ENCODE data around the gene GLDN.

DNA sequence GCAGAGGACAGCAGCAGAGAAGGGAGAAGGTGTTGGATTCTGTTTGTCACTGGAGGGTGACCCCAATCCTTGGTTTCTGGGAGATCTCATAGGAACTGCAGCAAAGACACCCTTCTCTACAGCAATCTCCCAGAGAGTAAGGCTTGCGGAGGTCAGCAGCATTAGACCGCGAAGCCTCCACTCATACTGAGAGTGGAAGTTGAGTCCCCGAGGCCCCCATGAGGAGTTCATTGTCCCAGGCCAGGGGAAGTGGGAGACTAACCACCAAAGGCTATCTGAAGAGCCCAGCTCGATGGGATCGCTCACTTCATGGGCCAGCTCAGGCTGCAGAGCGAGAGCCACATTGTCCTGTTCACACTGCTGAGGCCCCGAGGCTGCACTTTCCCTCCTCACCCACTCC is 44.6 kb downstream of the GLDN start:
- TF ChIP-seq, protein P1, sequence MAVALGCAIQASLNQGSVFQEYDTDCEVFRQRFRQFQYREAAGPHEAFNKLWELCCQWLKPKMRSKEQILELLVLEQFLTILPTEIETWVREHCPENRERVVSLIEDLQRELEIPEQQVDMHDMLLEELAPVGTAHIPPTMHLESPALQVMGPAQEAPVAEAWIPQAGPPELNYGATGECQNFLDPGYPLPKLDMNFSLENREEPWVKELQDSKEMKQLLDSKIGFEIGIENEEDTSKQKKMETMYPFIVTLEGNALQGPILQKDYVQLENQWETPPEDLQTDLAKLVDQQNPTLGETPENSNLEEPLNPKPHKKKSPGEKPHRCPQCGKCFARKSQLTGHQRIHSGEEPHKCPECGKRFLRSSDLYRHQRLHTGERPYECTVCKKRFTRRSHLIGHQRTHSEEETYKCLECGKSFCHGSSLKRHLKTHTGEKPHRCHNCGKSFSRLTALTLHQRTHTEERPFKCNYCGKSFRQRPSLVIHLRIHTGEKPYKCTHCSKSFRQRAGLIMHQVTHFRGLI (tag by site-specific recombination; IDR thresholded peaks at IDR 0.05) = no peak
- TF ChIP-seq ZNF174 (tag by site-specific recombination; IDR thresholded peaks at IDR 0.05) (no peak), CTCF (tag by site-specific recombination; IDR thresholded peaks at IDR 0.05) (no peak), KLF8 (tag by site-specific recombination; IDR thresholded peaks at IDR 0.05) (no peak), KLF9 (tag by site-specific recombination; IDR thresholded peaks at IDR 0.05; ENCODE audit: low read depth) (no peak), YY1 (tag by site-specific recombination; IDR thresholded peaks at IDR 0.05) (no peak)
- TF ChIP-seq, protein P2, sequence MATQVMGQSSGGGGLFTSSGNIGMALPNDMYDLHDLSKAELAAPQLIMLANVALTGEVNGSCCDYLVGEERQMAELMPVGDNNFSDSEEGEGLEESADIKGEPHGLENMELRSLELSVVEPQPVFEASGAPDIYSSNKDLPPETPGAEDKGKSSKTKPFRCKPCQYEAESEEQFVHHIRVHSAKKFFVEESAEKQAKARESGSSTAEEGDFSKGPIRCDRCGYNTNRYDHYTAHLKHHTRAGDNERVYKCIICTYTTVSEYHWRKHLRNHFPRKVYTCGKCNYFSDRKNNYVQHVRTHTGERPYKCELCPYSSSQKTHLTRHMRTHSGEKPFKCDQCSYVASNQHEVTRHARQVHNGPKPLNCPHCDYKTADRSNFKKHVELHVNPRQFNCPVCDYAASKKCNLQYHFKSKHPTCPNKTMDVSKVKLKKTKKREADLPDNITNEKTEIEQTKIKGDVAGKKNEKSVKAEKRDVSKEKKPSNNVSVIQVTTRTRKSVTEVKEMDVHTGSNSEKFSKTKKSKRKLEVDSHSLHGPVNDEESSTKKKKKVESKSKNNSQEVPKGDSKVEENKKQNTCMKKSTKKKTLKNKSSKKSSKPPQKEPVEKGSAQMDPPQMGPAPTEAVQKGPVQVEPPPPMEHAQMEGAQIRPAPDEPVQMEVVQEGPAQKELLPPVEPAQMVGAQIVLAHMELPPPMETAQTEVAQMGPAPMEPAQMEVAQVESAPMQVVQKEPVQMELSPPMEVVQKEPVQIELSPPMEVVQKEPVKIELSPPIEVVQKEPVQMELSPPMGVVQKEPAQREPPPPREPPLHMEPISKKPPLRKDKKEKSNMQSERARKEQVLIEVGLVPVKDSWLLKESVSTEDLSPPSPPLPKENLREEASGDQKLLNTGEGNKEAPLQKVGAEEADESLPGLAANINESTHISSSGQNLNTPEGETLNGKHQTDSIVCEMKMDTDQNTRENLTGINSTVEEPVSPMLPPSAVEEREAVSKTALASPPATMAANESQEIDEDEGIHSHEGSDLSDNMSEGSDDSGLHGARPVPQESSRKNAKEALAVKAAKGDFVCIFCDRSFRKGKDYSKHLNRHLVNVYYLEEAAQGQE (tag by site-specific recombination; IDR thresholded peaks at IDR 0.05) = no peak
